KMS-11 (cell line): ENCODE results near the gene APOOL.
"Not testable (repeated sequence)": the region's sequence is repeated elsewhere in the genome, so short reads cannot be mapped to it uniquely, and the experiment has no call there.

Source experiments
- H2AFZ ChIP-seq: fragments of 200-600 bp; sonication (generic); 2 replicates; pipeline ENCODE4 v1.6.1; 2016; ENCODE audit warnings: antibody characterized with exemption, mixed run types, low read depth
- H3K27ac ChIP-seq: fragments of 200-600 bp; sonication (generic); 2 replicates; pipeline ENCODE4 v1.6.1; 2016; ENCODE audit warnings: mild to moderate bottlenecking, mixed run types
- H3K27me3 ChIP-seq: fragments of 200-600 bp; sonication (generic); 2 replicates; pipeline ENCODE4 v1.6.1; 2017; ENCODE audit warnings: mild to moderate bottlenecking, low read depth, mixed run types, moderate library complexity; ENCODE audit not compliant: insufficient read depth
- H3K36me3 ChIP-seq: fragments of 200-600 bp; sonication (generic); 2 replicates; pipeline ENCODE4 v1.6.1; 2017; ENCODE audit warnings: mild to moderate bottlenecking, mixed run types; ENCODE audit not compliant: insufficient read depth
- H3K4me1 ChIP-seq: fragments of 200-600 bp; sonication (generic); 2 replicates; pipeline ENCODE4 v1.6.1; 2016; ENCODE audit warnings: mild to moderate bottlenecking, low read depth, mixed run types; ENCODE audit not compliant: poor library complexity, severe bottlenecking
- H3K4me2 ChIP-seq: fragments of 200-600 bp; sonication (generic); 2 replicates; pipeline ENCODE4 v1.7.0; 2016; ENCODE audit warnings: mild to moderate bottlenecking, mixed run types
- H3K4me3 ChIP-seq: fragments of 200-600 bp; sonication (generic); IDR thresholded peaks from 2 replicates; pipeline ENCODE4 v1.6.1; 2017; ENCODE audit warnings: low read depth, low read length, mixed read lengths; ENCODE audit not compliant: insufficient read depth
- H3K79me2 ChIP-seq: fragments of 200-600 bp; sonication (generic); 2 replicates; pipeline ENCODE4 v1.6.1; 2016; ENCODE audit warnings: low read depth, mixed run types; ENCODE audit not compliant: insufficient read depth
- H3K9ac ChIP-seq: fragments of 200-600 bp; sonication (generic); 2 replicates; pipeline ENCODE4 v1.6.1; 2016; ENCODE audit warnings: mild to moderate bottlenecking, mixed run types
- H4K20me1 ChIP-seq: fragments of 200-600 bp; sonication (generic); 2 replicates; pipeline ENCODE4 v1.6.1; 2016; ENCODE audit warnings: mild to moderate bottlenecking, mixed run types; ENCODE audit not compliant: insufficient read depth
- CTCF ChIP-seq: fragments of 200-600 bp; sonication (generic); conservative IDR thresholded peaks from 2 replicates; pipeline ENCODE4 v1.6.1; 2017; ENCODE audit warnings: low read depth, mild to moderate bottlenecking, antibody characterized with exemption, low read length, moderate library complexity, mixed read lengths

The APOOL gene

DNA sequence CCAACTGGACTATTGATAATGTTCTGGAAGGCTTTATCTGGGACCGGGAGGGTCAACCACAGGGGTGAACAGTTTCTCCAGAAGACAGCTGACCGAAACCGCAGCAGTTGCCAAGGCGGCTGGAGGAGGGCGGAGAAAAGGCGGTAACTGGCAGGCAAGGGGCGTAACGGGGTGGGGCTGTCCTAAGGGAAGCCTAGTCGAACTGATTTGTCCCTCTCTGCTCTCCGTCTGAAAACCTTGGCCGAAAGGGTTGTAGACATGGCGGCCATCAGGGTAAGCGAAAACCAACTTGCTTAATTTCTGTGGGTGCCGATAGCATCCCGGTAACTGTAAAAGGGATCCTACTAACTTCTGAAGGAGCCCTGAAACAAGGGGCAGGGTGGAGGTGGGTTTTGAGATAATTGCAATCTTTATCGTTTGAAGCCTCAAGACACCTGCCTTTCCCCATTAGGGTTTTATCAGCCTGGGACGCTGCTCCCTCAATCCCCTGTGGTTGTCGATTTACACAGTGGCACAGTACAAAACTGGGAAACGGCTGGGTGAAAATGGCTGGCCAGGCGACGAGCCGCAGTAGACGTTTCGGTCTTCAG lies at the start of gene APOOL:
Gene APOOL, plus strand, starts transcription at position 223 of the 590 bp plus-strand sequence. Its CDS starts 36 bp downstream, at position 259.
- Histone ChIP-seq H3K4me1 (no peaks in the 10 kb centered on the region), H3K4me3 (no peak within 1 kb of the TSS), H3K36me3 (no peaks in the 10 kb centered on the region), H2AFZ (peak within 1 kb of the TSS; percentile 83), H3K4me2 (peak within 1 kb of the TSS; percentile 51; the same call in 1 of the 2 replicates), H3K27me3 (no peaks in the 10 kb centered on the region), H3K9ac (peak within 1 kb of the TSS; percentile 66; the same call in 1 of the 2 replicates), H4K20me1 (no peaks in the 10 kb centered on the region), H3K27ac (peak within 1 kb of the TSS; percentile 49), H3K79me2 (no peaks in the 10 kb centered on the region)
- TF ChIP-seq CTCF: no peak

DNA sequence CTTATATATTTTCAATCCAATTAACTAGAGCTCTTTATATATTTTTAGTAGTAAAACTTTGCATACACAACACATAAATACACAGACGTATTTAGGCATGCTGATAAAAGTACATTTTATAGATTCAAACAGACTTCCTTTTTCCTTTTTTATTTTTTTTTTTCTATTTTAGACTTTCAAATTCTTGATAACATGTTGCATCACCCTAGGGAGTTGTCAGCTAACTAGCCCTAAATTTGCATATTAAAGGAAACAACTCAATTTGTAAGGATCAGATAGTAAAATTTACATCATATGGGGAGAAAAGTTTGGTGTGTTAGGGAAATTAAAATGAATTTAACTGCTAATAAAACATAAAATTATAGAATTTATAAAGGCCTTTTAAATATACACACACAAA lies 47.4 kb upstream of the APOOL start:
- Histone ChIP-seq H3K4me1 (no peaks in the 10 kb centered on the region), H3K79me2 (no peaks in the 10 kb centered on the region), H3K27me3 (no peaks in the 10 kb centered on the region), H2AFZ (no peak overlapping the region), H3K36me3 (no peaks in the 10 kb centered on the region), H3K27ac (no peak overlapping the region), H4K20me1 (no peaks in the 10 kb centered on the region), H3K4me2 (no peak overlapping the region), H3K9ac (no peak overlapping the region), H3K4me3 (no peak overlapping the region)
- no peak for TF ChIP-seq CTCF

DNA sequence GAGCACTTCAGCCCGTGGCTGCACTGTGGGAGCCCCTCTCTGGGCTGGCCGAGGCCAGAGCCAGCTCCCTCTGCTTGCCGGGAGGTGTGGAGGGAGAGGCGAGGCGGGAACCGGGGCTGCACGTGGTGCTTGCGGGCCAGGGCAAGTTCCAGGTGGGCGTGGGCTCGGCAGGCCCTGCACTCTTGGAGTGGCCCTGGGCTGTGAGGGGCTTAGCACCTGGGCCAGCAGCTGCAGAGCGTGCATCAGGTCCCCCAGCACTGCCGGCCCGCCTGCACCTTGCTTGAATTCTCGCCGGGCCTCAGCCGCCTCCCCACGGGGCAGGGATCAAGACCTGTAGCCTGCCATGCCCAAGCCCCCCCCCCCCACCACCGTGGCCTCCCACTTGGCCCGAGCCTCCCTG lies 28.9 kb upstream of the APOOL start:
- H3K4me3 ChIP-seq: no peak overlapping the region
- no peaks in the 10 kb centered on the region for H3K79me2 ChIP-seq
- H3K27ac ChIP-seq: no peak overlapping the region
- H3K4me1 ChIP-seq: no peaks in the 10 kb centered on the region
- no peak for TF ChIP-seq CTCF
- no peak overlapping the region for H2AFZ ChIP-seq
- no peak overlapping the region for H3K4me2 ChIP-seq
- no peaks in the 10 kb centered on the region for H4K20me1 ChIP-seq
- H3K27me3 ChIP-seq: no peaks in the 10 kb centered on the region
- H3K9ac ChIP-seq: no peak overlapping the region
- no peaks in the 10 kb centered on the region for H3K36me3 ChIP-seq

GRCh38 chrX:84991739-84992138 lies 11.9 kb upstream of the APOOL start:
- not testable (repeated sequence) for H3K4me3 ChIP-seq, H3K36me3 ChIP-seq, H3K27ac ChIP-seq, H3K79me2 ChIP-seq, H4K20me1 ChIP-seq, H2AFZ ChIP-seq, H3K4me2 ChIP-seq, H3K4me1 ChIP-seq, H3K27me3 ChIP-seq, H3K9ac ChIP-seq

- H3K79me2 ChIP-seq: no peaks in the 10 kb centered on the region
- H3K27ac ChIP-seq: no peak overlapping the region
- H2AFZ ChIP-seq: no peak overlapping the region
- no peaks in the 10 kb centered on the region for H3K27me3 ChIP-seq
- H3K9ac ChIP-seq: no peak overlapping the region
- H3K4me1 ChIP-seq: no peaks in the 10 kb centered on the region
- no peak for TF ChIP-seq CTCF
- no peaks in the 10 kb centered on the region for H3K36me3 ChIP-seq
- H3K4me3 ChIP-seq: no peak overlapping the region
- H3K4me2 ChIP-seq: no peak overlapping the region
- no peaks in the 10 kb centered on the region for H4K20me1 ChIP-seq
These were observed 10.5 kb upstream of the APOOL start for GRCh38 chrX:84993150-84993549.
